ENCODE results near the gene NEURL3. TPM values are rescaled to one million over a fixed set of nuclear protein-coding genes. Genes with fewer than 3 reads are reported as not detected.

Gene NEURL3
- total and polyA plus RNA-seq, 3 donors from 2014 or later = 0.78 to 1.7 (median 1.3) TPM

DNA sequence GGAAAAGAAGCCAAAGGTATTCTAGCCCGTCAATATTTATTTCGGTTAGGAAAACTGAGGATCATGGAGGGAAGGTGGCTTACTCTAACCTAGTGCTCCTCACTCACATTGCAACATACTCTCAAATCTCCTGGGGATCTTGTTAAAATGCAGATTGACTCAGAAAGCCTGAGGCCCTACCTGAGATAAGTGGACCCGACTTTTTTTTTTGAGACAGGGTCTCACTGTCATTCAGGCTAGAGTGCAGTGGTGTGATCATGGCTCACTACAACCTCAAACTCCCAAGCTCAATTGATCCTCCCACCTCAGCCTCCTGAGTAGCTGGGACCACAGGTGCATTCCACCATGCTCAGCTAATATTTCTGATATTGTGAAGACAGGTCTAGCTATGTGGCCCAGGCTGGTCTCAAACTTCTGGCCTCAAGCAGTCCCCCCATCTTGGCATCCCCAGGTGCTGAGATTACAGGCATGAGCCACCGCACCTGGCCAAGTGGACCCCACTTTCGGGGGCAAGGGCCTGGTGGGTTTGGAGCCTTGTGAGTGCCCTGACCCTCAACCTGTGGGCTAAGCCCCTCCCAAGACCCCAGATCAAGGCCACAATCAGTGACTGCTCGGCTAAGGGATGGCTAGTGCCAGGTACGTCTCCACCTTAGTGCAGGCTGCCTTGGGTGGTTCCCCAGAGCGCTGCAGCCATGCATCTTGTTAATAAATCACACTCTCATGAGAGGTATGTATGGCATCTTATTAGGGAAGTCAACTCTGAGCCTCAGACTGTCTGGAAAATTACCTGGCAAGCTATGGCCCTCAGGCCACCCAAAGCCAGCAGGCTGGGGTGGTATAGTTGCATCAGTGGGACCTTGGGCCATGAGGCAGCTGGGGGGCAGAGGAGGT, 1.1 kb upstream of the NEURL3 start:
- H3K4me3 ChIP-seq = no peak overlapping the region
- no peaks in the 10 kb centered on the region for H3K36me3 ChIP-seq (ENCODE audit: low read depth, missing control alignments)
- H3K4me1 ChIP-seq = peaks cover 29% of the 10 kb centered on the region
- no peaks in the 10 kb centered on the region for H3K9me3 ChIP-seq
- H3K27ac ChIP-seq = no peak overlapping the region
- no peak for DNase-seq
- no peaks in the 10 kb centered on the region for H3K27me3 ChIP-seq
- no peak for TF ChIP-seq CTCF (IDR thresholded peaks at IDR 0.05)
- no peak for TF ChIP-seq POLR2A (IDR thresholded peaks at IDR 0.05)
- 91 to 96% methylated on average over 3 to 8 of the region's 8 CpGs for WGBS, 2 donors
- intact Hi-C loops (cut with DNase I; ENCODE audit: low total_unique reads) = loop anchor here (10.0 kb wide), 1 partner anchor 101 kb away; no protein-coding TSS in a partner anchor

DNA sequence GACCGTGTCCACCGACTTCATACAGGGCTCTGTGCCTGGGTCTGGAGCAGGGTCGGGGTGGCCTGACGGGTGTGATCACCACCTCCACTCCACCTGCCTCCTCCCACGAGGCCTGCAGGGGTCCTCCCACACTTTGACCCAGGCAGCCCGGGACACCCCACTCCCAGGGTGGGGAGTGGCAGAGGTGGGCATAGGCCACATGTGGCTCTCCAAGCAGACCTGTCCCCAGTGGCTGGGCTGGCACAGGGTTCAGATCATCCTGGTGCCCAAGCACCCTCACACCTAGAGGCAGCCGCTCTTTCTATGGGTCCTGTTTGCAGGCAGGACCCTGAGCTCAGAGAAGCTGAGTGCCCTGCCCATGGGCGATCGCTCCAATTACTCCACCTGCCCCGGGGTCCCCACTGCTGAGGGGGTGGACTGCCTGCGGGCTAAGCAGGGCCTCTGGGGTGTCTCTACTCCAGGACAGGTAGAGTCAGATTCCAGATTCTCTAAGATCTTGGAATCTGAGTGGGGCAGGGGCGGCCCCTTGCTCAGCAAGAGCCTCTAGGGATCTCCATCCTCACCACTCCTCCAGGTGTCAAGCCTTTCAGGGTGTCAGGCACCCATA, 1.4 kb downstream of the NEURL3 start:
- Histone ChIP-seq H3K4me1 (peaks cover 29% of the 10 kb centered on the region), H3K4me3 (no peak overlapping the region), H3K27ac (no peak overlapping the region), H3K36me3 (ENCODE audit: low read depth, missing control alignments) (no peaks in the 10 kb centered on the region), H3K9me3 (no peaks in the 10 kb centered on the region), H3K27me3 (no peaks in the 10 kb centered on the region)
- TF ChIP-seq CTCF (IDR thresholded peaks at IDR 0.05) = no peak
- TF ChIP-seq POLR2A (IDR thresholded peaks at IDR 0.05) = no peak
- no peak for DNase-seq
- WGBS, 2 donors = 60 to 65% methylated on average over 2 to 11 of the region's 12 CpGs
- intact Hi-C loops (cut with DNase I; ENCODE audit: low total_unique reads) = loop anchor here (10.0 kb wide), 1 partner anchor 99 kb away; no protein-coding TSS in a partner anchor

DNA sequence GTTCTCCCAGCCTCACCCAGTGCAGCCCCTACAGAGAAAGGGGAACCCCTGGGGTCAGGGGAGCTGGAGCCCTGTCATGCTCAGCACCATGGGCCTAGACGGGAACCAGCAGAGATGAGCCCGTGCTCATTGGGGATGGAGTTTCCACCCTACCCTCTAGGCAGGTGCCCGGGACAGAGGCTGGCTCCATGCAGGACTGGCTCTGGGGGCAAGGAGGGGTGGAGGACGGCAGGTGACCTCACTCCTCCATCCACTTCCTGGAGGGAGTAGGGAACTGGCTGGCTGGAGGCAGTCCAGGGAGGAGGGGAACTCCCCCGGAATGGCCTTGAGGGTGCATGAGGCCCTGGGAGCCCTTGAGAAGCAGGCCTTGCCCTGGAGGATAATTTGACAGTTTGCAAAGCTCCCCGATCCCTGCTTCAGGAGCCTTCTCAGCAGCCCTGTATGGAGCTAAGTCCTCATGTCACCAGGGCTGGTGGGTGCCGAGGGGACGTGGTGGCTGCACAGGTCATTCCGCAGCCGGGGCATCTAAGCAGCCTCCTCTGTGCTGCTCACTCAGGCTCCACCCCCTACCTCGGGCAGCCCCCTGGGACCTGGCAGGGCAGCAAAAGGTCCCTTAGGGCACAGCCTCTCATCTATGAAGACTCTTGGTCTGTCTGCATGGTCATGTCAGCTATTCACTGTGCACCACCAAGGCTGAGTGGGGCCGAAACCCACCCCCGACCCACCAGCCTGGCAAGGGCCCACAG, 2.1 kb downstream of the NEURL3 start:
- H3K4me1 ChIP-seq = peaks cover 29% of the 10 kb centered on the region
- TF ChIP-seq POLR2A (IDR thresholded peaks at IDR 0.05) (no peak), CTCF (IDR thresholded peaks at IDR 0.05) (no peak)
- no peak overlapping the region for H3K4me3 ChIP-seq
- H3K27ac ChIP-seq = no peak overlapping the region
- no peaks in the 10 kb centered on the region for H3K9me3 ChIP-seq
- intact Hi-C loops (cut with DNase I; ENCODE audit: low total_unique reads) = loop anchor here (10.0 kb wide), 1 partner anchor 98 kb away; no protein-coding TSS in a partner anchor
- H3K36me3 ChIP-seq (ENCODE audit: low read depth, missing control alignments) = no peaks in the 10 kb centered on the region
- DNase-seq = peak; percentile 85
- H3K27me3 ChIP-seq = no peaks in the 10 kb centered on the region
- WGBS, 2 donors = 55 to 57% methylated on average over 5 to 13 of the region's 13 CpGs

DNA sequence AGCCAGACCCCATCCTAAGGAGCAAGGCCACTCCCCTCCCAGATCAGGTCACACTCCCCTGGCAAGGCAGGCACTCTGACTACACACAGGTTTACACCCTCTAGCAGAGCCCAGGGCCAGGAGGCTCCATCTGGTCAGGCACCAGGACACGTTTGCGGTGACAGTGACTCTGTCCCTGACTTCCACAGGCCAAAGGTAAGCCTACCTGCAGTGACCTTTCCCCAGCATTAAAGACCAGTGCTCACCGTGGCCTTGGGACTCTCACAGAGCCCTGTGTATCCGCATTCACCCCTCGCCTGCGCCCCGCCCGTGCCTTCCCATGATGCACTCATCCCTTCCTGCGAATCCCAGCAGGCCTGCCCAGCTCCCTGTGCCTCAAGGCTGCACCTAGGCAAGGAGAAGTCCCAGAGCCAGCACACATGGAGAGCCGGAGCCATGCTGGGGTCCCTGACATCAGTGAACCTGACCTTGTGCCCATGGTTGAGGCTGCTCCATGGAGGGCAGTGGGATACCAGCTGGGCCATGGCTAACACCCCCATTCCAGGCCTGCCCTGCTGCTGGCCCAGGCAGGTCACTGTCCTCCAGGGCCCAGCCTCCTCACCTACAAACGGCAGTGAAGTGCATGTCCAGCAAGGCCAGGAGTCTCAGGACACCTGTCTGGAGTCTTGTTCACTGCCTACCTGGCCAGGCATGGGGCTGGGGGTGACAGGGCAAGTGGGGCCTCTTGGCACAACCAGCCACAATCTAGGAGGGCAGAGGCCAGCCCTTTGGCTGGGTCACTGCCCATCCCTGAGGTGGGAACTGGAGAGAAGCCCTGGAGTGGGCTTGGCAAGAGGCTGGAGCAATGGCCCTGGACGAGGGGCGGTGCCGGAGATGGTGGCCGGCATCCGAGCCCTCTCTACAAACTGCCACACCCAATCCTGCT, 3.0 kb downstream of the NEURL3 start:
- no peak for DNase-seq
- Histone ChIP-seq H3K9me3 (no peaks in the 10 kb centered on the region), H3K4me3 (no peak overlapping the region), H3K27ac (no peak overlapping the region), H3K27me3 (no peaks in the 10 kb centered on the region), H3K36me3 (ENCODE audit: low read depth, missing control alignments) (no peaks in the 10 kb centered on the region), H3K4me1 (peaks cover 29% of the 10 kb centered on the region)
- TF ChIP-seq POLR2A (IDR thresholded peaks at IDR 0.05) (no peak), CTCF (IDR thresholded peaks at IDR 0.05) (no peak)
- intact Hi-C loops (cut with DNase I; ENCODE audit: low total_unique reads) = loop anchor here (10.0 kb wide), 1 partner anchor 97 kb away; no protein-coding TSS in a partner anchor
- WGBS, 2 donors = 84 to 90% methylated on average over 12 to 16 of the region's 16 CpGs

All from testis (tissue), 3 donors.